SK-N-SH (cell line): ENCODE results near the gene HAT1. TPM values are rescaled to one million over a fixed set of nuclear protein-coding genes. Genes with fewer than 3 reads are reported as not detected.

Source experiments
- CTCF ChIA-PET: fragments of 300-600, 350-600 bp; formaldehyde crosslinking; extraction: SDS; loops from one replicate; lab custom pipeline; 2021; lab: Yijun Ruan, JAX
- POLR2A ChIA-PET: fragments of 350-600 bp; sonication (Branson Sonifier 250); formaldehyde crosslinking; extraction: SDS; loops from one replicate; lab custom pipeline; 2020; ENCODE audit warnings: antibody characterized with exemption, inconsistent platforms; lab: Yijun Ruan, JAX
- DNase-seq: peaks from one replicate; pipeline ENCODE4 v3.0.0; 2012
- H2AFZ ChIP-seq: fragments of 200-600 bp; sonication (generic); 2 replicates; pipeline ENCODE4 v1.8.1; 2016; ENCODE audit warnings: antibody characterized with exemption, mild to moderate bottlenecking, low read depth
- H3F3A ChIP-seq: fragments of 200-600 bp; sonication (generic); replicated peaks from 2 replicates; pipeline ENCODE3; 2016; ENCODE audit warnings: antibody characterized with exemption, mild to moderate bottlenecking; ENCODE audit not compliant: insufficient read depth
- H3K27ac ChIP-seq, 2 experiments: fragments of 200-500 bp in 1 of 2; fragments of 200-600 bp in 1 of 2; sonication (Bioruptor generic) in 1 of 2; sonication (generic), shearing (Covaris generic) in 1 of 2; 2 replicates each; pipeline versions ENCODE4 v1.5.1 to v1.6.1; 2014 to 2016; ENCODE audit warnings: low read depth in 2 of 2, inconsistent platforms in 1 of 2, low read length in 1 of 2, mild to moderate bottlenecking in 1 of 2, mixed read lengths in 1 of 2
- H3K27me3 ChIP-seq: fragments of 200-600 bp; sonication (generic), shearing (Covaris generic); 2 replicates; pipeline ENCODE4 v1.6.1; 2016; ENCODE audit warnings: mixed run types; ENCODE audit not compliant: insufficient read depth
- H3K36me3 ChIP-seq, 2 experiments: fragments of 200-500 bp in 1 of 2; fragments of 200-600 bp in 1 of 2; sonication (Bioruptor generic) in 1 of 2; sonication (generic) in 1 of 2; replicated peaks in 1 of 2; 2 replicates each; pipeline versions ENCODE3 to v1.5.1; 2014 to 2016; ENCODE audit warnings: low read length in 1 of 2, mild to moderate bottlenecking in 1 of 2; ENCODE audit not compliant: insufficient read depth in 2 of 2, control insufficient read depth in 1 of 2
- H3K4me1 ChIP-seq, 2 experiments: fragments of 200-500 bp in 1 of 2; fragments of 200-600 bp in 1 of 2; sonication (Bioruptor generic) in 1 of 2; sonication (generic), shearing (Covaris generic) in 1 of 2; 2 replicates each; pipeline versions ENCODE4 v1.5.1 to v1.6.1; 2014 to 2016; ENCODE audit warnings: low read depth in 1 of 2, low read length in 1 of 2, mixed run types in 1 of 2; ENCODE audit not compliant: insufficient read depth in 2 of 2, control insufficient read depth in 1 of 2
- H3K4me2 ChIP-seq: fragments of 200-600 bp; sonication (generic), shearing (Covaris generic); 2 replicates; pipeline ENCODE4 v1.6.1; 2017; ENCODE audit warnings: mixed run types
- H3K4me3 ChIP-seq, 2 experiments: fragments of 200-500 bp in 1 of 2; fragments of 200-600 bp in 1 of 2; sonication (Bioruptor generic) in 1 of 2; sonication (generic), shearing (Covaris generic) in 1 of 2; 2 replicates each; pipeline versions ENCODE4 v1.5.1 to v1.8.1; 2014 to 2016; ENCODE audit warnings: low read depth in 2 of 2, inconsistent platforms in 1 of 2, low read length in 1 of 2, mild to moderate bottlenecking in 1 of 2, mixed read lengths in 1 of 2, moderate library complexity in 1 of 2
- H3K79me2 ChIP-seq: fragments of 200-600 bp; sonication (generic); 2 replicates; pipeline ENCODE4 v1.8.1; 2017; ENCODE audit warnings: mild to moderate bottlenecking; ENCODE audit not compliant: insufficient read depth
- H3K9ac ChIP-seq: fragments of 200-600 bp; sonication (generic); 2 replicates; pipeline ENCODE4 v1.6.1; 2017; ENCODE audit warnings: mixed run types
- H3K9me2 ChIP-seq: fragments of 200-600 bp; sonication (generic); 2 replicates; pipeline ENCODE4 v1.6.1; 2017; ENCODE audit warnings: mixed run types
- H3K9me3 ChIP-seq: fragments of 200-600 bp; sonication (generic); 2 replicates; pipeline ENCODE4 v1.6.1; 2017; ENCODE audit warnings: mixed run types, mild to moderate bottlenecking, moderate library complexity
- H4K20me1 ChIP-seq: fragments of 200-600 bp; sonication (generic); 2 replicates; pipeline ENCODE4 v1.6.1; 2017; ENCODE audit warnings: mild to moderate bottlenecking, mixed run types; ENCODE audit not compliant: insufficient read depth
- FOSL2 ChIP-seq: IDR thresholded peaks from 2 replicates; pipeline ENCODE4 v1.4.0; 2012; ENCODE audit warnings: low read depth, mild to moderate bottlenecking, moderate library complexity, borderline replicate concordance
- FOXJ3 ChIP-seq: sonication (generic); formaldehyde crosslinking; IDR thresholded peaks from 2 replicates; pipeline ENCODE4 v1.5.1; 2020; ENCODE audit warnings: mild to moderate bottlenecking, missing genetic modification reagents
- FOXM1 ChIP-seq: IDR thresholded peaks from 2 replicates; pipeline ENCODE4 v1.4.0; 2012; ENCODE audit warnings: low read depth, mild to moderate bottlenecking
- GABPA ChIP-seq: IDR thresholded peaks from 2 replicates; pipeline ENCODE4 v1.4.0; 2012; ENCODE audit warnings: low read depth, mild to moderate bottlenecking
- JUND ChIP-seq: IDR thresholded peaks from 2 replicates; pipeline ENCODE4 v1.4.0; 2012
- MAX ChIP-seq: IDR thresholded peaks from 2 replicates; pipeline ENCODE4 v1.4.0; 2012; ENCODE audit warnings: low read depth
- MEF2A ChIP-seq: IDR thresholded peaks from 2 replicates; pipeline ENCODE4 v1.4.0; 2012; ENCODE audit warnings: low read depth, borderline replicate concordance
- MXI1 ChIP-seq: IDR thresholded peaks from 2 replicates; pipeline ENCODE4 v1.6.1; 2012; ENCODE audit warnings: mild to moderate bottlenecking, low read depth, low read length, improper control_type of control experiment
- NFIC ChIP-seq: IDR thresholded peaks from 2 replicates; pipeline ENCODE4 v1.4.0; 2012; ENCODE audit warnings: borderline replicate concordance
- NRF1 ChIP-seq: IDR thresholded peaks from 2 replicates; pipeline ENCODE4 v1.6.1; 2012; ENCODE audit warnings: low read depth, mild to moderate bottlenecking, low read length
- PBX3 ChIP-seq: IDR thresholded peaks from 2 replicates; pipeline ENCODE4; 2012
- RCOR1 ChIP-seq: fragments of 150-350 bp; IDR thresholded peaks from 2 replicates; pipeline ENCODE4 v1.6.1; 2017; ENCODE audit warnings: antibody characterized with exemption, low read length
- REST ChIP-seq: IDR thresholded peaks from 2 replicates; pipeline ENCODE4 v1.6.1; 2012; ENCODE audit warnings: mild to moderate bottlenecking, low read depth, low read length, moderate library complexity
- RXRA ChIP-seq: IDR thresholded peaks from 2 replicates; pipeline ENCODE4 v1.4.0; 2012; ENCODE audit warnings: low read depth, mild to moderate bottlenecking, borderline replicate concordance
- SMC3 ChIP-seq: IDR thresholded peaks from 2 replicates; pipeline ENCODE4 v1.6.1; 2012; ENCODE audit warnings: low read depth, low read length, improper control_type of control experiment
- TAF1 ChIP-seq: IDR thresholded peaks from 2 replicates; pipeline ENCODE4 v1.6.1; 2012; ENCODE audit warnings: low read depth, mild to moderate bottlenecking, low read length, moderate library complexity, borderline replicate concordance
- USF1 ChIP-seq: IDR thresholded peaks from 2 replicates; pipeline ENCODE4 v1.4.0; 2012; ENCODE audit warnings: low read depth, borderline replicate concordance
- USF2 ChIP-seq: fragments of 150-350 bp; IDR thresholded peaks from 2 replicates; pipeline ENCODE4 v1.6.1; 2017; ENCODE audit warnings: antibody characterized with exemption, low read length, low read depth, borderline replicate concordance
- WGBS: methylation state at CpG from one replicate; pipeline ENCODE4 v1.1.6; 2017; ENCODE audit warnings: low lambda C conversion rate; 5-methylcytosine and 5-hydroxymethylcytosine counted together
- polyA plus RNA-seq, 3 experiments: library from polyadenylated mRNA; depleted of rRNA; stranded (reverse); fragments of >200 nt; gene quantifications; 2 replicates each; pipeline ENCODE4 v1.2.3, GENCODE V29; 2012

Gene HAT1
- polyA plus RNA-seq, 1 of the 3 experiments (the other 2 are of a cell fraction): 18.6 TPM

- TF ChIP-seq FOXJ3 (CRISPR knock-in tag) (no peak), REST (no peak), NFIC (no peak), MEF2A (no peak), FOXM1 (no peak), USF1 (no peak), FOSL2 (no peak), JUND (no peak), NRF1 (no peak), GABPA (no peak), RCOR1 (no peak), RXRA (no peak)
- Histone ChIP-seq H3K4me1 (no peaks in the 10 kb centered on the region; a peak in 1 of 4 replicates), H2AFZ (no peak overlapping the region), H3K4me2 (no peak overlapping the region), H4K20me1 (no peaks in the 10 kb centered on the region), H3K36me3 (peaks cover 0 to 72% of the 10 kb centered on the region in 2 experiments), H3F3A (peaks cover 2% of the 10 kb centered on the region), H3K9me2 (no peaks in the 10 kb centered on the region), H3K27me3 (no peaks in the 10 kb centered on the region), H3K79me2 (peaks cover 99% of the 10 kb centered on the region), H3K27ac (no peak overlapping the region), H3K9ac (no peak overlapping the region), H3K9me3 (no peaks in the 10 kb centered on the region), H3K4me3 (no peak overlapping the region)
- no peak for DNase-seq
- ChIA-PET POLR2A (no interaction called here), CTCF (no interaction called here)
- whole genome bisulfite sequencing: 93% methylated on average over 4 of the region's 4 CpGs
Observed at GRCh38 chr2:171930385-171930784, 8.1 kb downstream of the HAT1 start.

- H3F3A ChIP-seq: no peaks in the 10 kb centered on the region
- no peaks in the 10 kb centered on the region for H3K9me2 ChIP-seq
- H3K9me3 ChIP-seq: no peaks in the 10 kb centered on the region
- H3K9ac ChIP-seq: no peak overlapping the region
- peaks cover 86% of the 10 kb centered on the region for H3K79me2 ChIP-seq
- no peaks in the 10 kb centered on the region for H3K27me3 ChIP-seq
- no peaks in the 10 kb centered on the region for H4K20me1 ChIP-seq
- H3K27ac ChIP-seq: no peak overlapping the region
- H3K4me3 ChIP-seq: no peak overlapping the region
- ChIA-PET CTCF (interaction anchor here (0.8 kb wide), 1 partner anchor 9 kb away, joined by 3 read pairs; no protein-coding TSS in a partner anchor), POLR2A (no interaction called here)
- no peak overlapping the region for H3K4me2 ChIP-seq
- 96% methylated on average over 9 of the region's 9 CpGs for WGBS
- TF ChIP-seq MXI1: no peak
- TF ChIP-seq MAX: no peak
- no peak for TF ChIP-seq USF2
- no peak for TF ChIP-seq TAF1
- TF ChIP-seq PBX3: no peak
- no peak for TF ChIP-seq FOXJ3 (CRISPR knock-in tag)
- no peak for TF ChIP-seq SMC3
- no peak overlapping the region for H2AFZ ChIP-seq
- no peaks in the 10 kb centered on the region for H3K4me1 ChIP-seq
- DNase-seq: no peak
- peaks cover 0 to 11% of the 10 kb centered on the region in 2 experiments for H3K36me3 ChIP-seq
Observed at GRCh38 chr2:171939058-171939742, 16.9 kb downstream of the HAT1 start.
